ENCODE measurements around the gene BEST1. TPM values are rescaled to one million over a fixed set of nuclear protein-coding genes. Genes with fewer than 3 reads are reported as not detected.

Gene BEST1
- total RNA-seq, 1 donor from 2014 or later, result not detected

DNA sequence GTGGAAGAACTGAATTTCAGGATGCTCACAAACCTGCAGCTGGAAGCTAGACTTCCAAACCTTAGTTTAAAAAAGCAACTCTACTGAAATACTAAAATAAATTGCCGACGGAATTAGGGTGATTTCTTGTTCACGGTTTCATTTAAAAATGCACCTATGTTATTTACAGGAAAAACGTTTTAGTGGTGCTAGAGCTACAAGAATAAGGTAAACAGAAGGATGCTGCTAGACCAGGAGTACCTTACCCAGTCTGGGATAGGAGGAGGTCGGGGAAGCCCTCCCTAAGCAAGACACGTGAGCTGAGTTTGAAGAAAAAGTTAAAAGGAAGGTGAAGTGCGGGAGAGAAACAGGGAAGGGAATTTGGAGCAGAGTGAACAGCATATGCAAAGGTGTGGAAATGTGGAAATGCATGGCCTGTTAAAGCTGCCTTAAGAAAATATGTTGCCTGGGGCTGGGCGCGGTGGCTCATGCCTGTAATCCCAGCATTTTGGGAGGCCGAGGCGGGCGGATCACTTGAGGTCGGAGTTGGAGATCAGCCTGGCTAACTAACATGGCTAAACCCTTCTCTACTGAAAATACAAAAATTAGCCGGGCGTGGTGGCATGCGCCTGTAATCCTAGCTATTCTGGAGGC, 18.7 kb downstream of the BEST1 start:
- Histone ChIP-seq H3K36me3 (peaks cover 14% of the 10 kb centered on the region), H3K27me3 (no peaks in the 10 kb centered on the region), H3K79me2 (ENCODE audit: low read depth) (peaks cover 50% of the 10 kb centered on the region), H3K4me2 (peak overlapping the region; percentile 89), H3K9me3 (ENCODE audit: low read depth) (no peaks in the 10 kb centered on the region), H3K9ac (no peak overlapping the region), H3K27ac (no peak overlapping the region), H4K20me1 (ENCODE audit: low read depth) (peaks cover 32% of the 10 kb centered on the region), H3F3A (ENCODE audit: low read depth) (peaks cover 58% of the 10 kb centered on the region), H3K4me3 (peak overlapping the region; percentile 95), H2AFZ (replicated peaks) (no peak overlapping the region), H3K4me1 (peaks cover 40% of the 10 kb centered on the region)
- Mint-ChIP-seq H3K4me1 (peaks cover 53% of the 10 kb centered on the region), H3K9me3 (no peaks in the 10 kb centered on the region), H3K27me3 (ENCODE audit: insufficient read depth, low read depth) (peaks cover 8% of the 10 kb centered on the region), H3K4me3 (peak overlapping the region; percentile 98), H3K36me3 (peaks cover 16% of the 10 kb centered on the region), H3K27ac (no peak overlapping the region)
- no peak for TF ChIP-seq EZH2phosphoT487 (IDR thresholded peaks at IDR 0.05)
- TF ChIP-seq EZH2 (IDR thresholded peaks at IDR 0.05), result no peak
- TF ChIP-seq, protein P1, sequence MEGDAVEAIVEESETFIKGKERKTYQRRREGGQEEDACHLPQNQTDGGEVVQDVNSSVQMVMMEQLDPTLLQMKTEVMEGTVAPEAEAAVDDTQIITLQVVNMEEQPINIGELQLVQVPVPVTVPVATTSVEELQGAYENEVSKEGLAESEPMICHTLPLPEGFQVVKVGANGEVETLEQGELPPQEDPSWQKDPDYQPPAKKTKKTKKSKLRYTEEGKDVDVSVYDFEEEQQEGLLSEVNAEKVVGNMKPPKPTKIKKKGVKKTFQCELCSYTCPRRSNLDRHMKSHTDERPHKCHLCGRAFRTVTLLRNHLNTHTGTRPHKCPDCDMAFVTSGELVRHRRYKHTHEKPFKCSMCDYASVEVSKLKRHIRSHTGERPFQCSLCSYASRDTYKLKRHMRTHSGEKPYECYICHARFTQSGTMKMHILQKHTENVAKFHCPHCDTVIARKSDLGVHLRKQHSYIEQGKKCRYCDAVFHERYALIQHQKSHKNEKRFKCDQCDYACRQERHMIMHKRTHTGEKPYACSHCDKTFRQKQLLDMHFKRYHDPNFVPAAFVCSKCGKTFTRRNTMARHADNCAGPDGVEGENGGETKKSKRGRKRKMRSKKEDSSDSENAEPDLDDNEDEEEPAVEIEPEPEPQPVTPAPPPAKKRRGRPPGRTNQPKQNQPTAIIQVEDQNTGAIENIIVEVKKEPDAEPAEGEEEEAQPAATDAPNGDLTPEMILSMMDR (IDR thresholded peaks at IDR 0.05), result no peak
- DNase-seq (ENCODE audit: low spot score), result no peak

DNA sequence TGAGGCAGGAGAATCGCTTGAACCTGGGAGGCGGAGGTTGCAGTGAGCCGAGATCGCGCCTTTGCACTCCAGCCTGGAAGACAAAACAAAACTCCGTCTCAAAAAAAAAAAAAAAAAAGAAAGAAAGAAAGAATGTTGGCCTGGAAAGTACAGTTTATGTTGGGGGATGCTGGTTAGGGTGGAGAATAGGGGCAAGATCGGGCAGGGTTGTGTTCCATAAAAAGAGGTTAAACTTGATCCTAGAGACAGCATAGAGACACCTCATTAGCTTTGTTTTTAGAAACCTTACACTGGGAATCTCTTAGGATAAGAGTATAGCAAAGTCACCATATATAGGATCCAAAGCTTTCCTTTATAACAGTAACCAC, 19.2 kb downstream of the BEST1 start:
- peaks cover 40% of the 10 kb centered on the region for H3K4me1 ChIP-seq

DNA sequence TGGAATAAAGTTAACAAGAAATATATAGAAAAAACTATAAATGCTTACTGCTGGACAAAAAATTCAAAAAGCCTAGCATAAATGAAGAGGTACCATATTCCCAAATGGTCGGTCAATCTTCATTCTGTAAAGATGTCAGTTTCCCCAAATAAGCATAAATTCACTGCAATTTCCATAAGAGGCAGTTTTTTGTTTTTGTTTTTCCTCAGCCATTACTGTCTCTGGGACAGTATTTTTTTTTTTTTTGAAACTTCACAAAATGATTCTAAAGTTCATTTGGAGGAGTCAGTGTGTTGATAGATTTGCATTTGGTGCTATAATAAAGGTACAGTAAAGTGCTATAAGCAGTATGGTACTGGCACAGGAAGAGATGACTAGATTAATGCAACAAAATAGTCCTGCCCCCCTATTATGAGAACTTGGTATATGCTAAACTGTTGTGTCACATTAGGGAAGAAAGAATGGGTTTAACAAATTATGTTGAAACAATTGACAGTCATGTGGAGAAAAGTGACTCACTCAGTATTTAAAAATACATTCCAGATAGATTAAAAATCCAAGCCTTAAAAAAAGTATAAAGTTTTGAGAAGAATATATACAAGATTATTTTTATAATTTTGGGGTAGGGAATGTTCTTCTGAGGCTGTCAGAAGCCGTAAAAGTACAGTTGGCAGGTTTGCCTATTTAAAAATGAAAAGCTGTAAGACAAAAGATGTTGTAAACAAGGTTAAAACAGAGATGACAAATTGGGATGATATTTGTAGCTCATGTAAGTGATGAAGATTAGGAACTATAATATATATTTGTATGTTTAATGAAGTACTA, 19.9 kb downstream of the BEST1 start:
- H3K4me2 ChIP-seq, result no peak overlapping the region
- H3K79me2 ChIP-seq (ENCODE audit: low read depth), result peaks cover 44% of the 10 kb centered on the region
- no peaks in the 10 kb centered on the region for H3K9me3 ChIP-seq (ENCODE audit: low read depth)
- Mint-ChIP-seq H3K9me3 (no peaks in the 10 kb centered on the region), H3K4me1 (peaks cover 51% of the 10 kb centered on the region), H3K27ac (no peak overlapping the region), H3K4me3 (no peak overlapping the region), H3K36me3 (peaks cover 6% of the 10 kb centered on the region), H3K27me3 (ENCODE audit: insufficient read depth, low read depth) (peaks cover 8% of the 10 kb centered on the region)
- TF ChIP-seq, protein P1 (IDR thresholded peaks at IDR 0.05), result no peak
- no peak for TF ChIP-seq EZH2phosphoT487 (IDR thresholded peaks at IDR 0.05)
- TF ChIP-seq EZH2 (IDR thresholded peaks at IDR 0.05), result no peak
- H3K9ac ChIP-seq, result no peak overlapping the region
- H3K4me1 ChIP-seq, result peaks cover 38% of the 10 kb centered on the region
- no peak overlapping the region for H3K27ac ChIP-seq
- no peak overlapping the region for H2AFZ ChIP-seq (replicated peaks)
- H4K20me1 ChIP-seq (ENCODE audit: low read depth), result peaks cover 20% of the 10 kb centered on the region
- peaks cover 9% of the 10 kb centered on the region for H3K36me3 ChIP-seq
- peaks cover 46% of the 10 kb centered on the region for H3F3A ChIP-seq (ENCODE audit: low read depth)
- no peaks in the 10 kb centered on the region for H3K27me3 ChIP-seq
- no peak for DNase-seq (ENCODE audit: low spot score)
- no peak overlapping the region for H3K4me3 ChIP-seq

More for the DNA sequence above, 19.2 kb downstream of the BEST1 start:
- no peaks in the 10 kb centered on the region for H3K27me3 ChIP-seq
- H4K20me1 ChIP-seq (ENCODE audit: low read depth), result peaks cover 27% of the 10 kb centered on the region
- DNase-seq (ENCODE audit: low spot score), result no peak
- no peaks in the 10 kb centered on the region for H3K9me3 ChIP-seq (ENCODE audit: low read depth)
- Mint-ChIP-seq H3K36me3 (peaks cover 11% of the 10 kb centered on the region), H3K27ac (no peak overlapping the region), H3K9me3 (no peaks in the 10 kb centered on the region), H3K27me3 (ENCODE audit: insufficient read depth, low read depth) (peaks cover 8% of the 10 kb centered on the region), H3K4me3 (peak overlapping the region; percentile 76), H3K4me1 (peaks cover 56% of the 10 kb centered on the region)
- H3K4me3 ChIP-seq, result no peak overlapping the region
- peaks cover 14% of the 10 kb centered on the region for H3K36me3 ChIP-seq
- no peak overlapping the region for H2AFZ ChIP-seq (replicated peaks)
- peaks cover 50% of the 10 kb centered on the region for H3K79me2 ChIP-seq (ENCODE audit: low read depth)
- H3K4me2 ChIP-seq, result no peak overlapping the region
- no peak overlapping the region for H3K27ac ChIP-seq
- H3F3A ChIP-seq (ENCODE audit: low read depth), result peaks cover 53% of the 10 kb centered on the region
- H3K9ac ChIP-seq, result no peak overlapping the region
- TF ChIP-seq, protein P1 (IDR thresholded peaks at IDR 0.05), result no peak
- TF ChIP-seq EZH2phosphoT487 (IDR thresholded peaks at IDR 0.05) (no peak), EZH2 (IDR thresholded peaks at IDR 0.05) (no peak)

Data from neural progenitor cell (in vitro differentiated cells).